HG03159 (cell line): ENCODE measurements around the gene TDRD15.
"Not testable (repeated sequence)": the region's sequence is repeated elsewhere in the genome, so short reads cannot be mapped to it uniquely, and the experiment has no call there.

Source experiments
- ATAC-seq: cut with Tn5 transposase; IDR thresholded peaks from one replicate; pipeline ENCODE4 v1.9.1; 2021; ENCODE audit warnings: mild to moderate bottlenecking, moderate library complexity; ENCODE audit not compliant: unreplicated experiment

TDRD15 gene

DNA sequence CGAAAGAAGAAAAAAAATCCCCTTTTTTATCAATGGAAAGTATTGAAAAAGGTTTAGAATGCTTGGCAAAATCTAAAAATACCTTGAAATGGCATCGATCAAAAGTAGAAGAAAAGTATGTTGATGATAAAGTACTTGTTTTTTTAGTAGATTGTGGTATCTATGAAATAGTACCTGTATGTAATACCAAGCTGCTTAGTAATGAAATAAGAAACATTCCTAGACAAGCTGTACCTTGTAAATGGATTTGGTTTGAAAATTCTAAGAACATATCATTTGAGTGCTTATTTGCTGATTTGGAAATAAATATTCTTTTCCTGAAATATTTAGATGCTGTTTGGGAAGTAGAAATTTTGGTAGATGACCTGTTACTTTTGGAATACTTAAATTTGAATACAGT lies 18.4 kb downstream of the TDRD15 start:
- ATAC-seq = no peak

GRCh38 chr2:21146638-21147037 lies 22.9 kb downstream of the TDRD15 start:
- ATAC-seq = no peak

DNA sequence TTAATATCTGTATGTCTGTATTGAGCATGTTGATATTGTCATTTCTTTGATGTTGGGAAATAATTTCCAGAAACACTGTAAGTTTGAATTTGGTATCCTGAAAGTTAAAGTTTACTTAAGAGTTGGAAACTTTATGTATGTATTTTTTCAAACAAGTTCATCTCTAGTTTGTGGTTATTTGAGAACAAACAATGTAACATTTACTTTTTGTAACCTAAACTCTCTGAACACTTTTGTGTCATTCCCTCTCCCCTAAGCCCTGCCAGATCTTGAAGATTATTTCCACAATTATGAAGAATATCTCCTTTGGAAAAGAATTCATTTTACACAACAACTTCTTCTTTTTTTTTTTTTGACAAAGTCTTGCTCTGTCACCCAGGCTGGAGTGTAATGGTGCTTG lies 24.9 kb downstream of the TDRD15 start:
- ATAC-seq = no peak

DNA sequence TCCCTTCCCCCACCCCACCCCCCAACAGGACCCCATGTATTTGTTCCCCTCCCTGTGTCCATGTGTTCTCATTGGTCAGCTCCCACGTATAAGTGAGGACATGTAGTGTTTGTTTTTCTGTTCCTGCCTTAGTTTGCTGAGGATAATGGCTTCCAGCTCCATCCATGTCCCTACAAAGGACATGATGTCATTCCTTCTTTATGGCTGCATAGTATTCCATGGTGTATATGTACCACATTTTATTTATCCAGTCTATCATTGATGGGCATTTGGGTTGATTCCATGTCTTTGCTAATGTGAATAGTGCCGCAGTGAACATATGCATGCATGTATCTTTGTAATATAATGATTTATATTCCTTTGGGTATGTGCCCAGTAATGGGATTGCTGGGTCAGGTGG lies 27.5 kb downstream of the TDRD15 start:
- not testable (repeated sequence) for ATAC-seq

- ATAC-seq = no peak
Observed at GRCh38 chr2:21155365-21156136, 31.8 kb downstream of the TDRD15 start.

- no peak for ATAC-seq
Observed at GRCh38 chr2:21161122-21161521, 37.4 kb downstream of the TDRD15 start.

DNA sequence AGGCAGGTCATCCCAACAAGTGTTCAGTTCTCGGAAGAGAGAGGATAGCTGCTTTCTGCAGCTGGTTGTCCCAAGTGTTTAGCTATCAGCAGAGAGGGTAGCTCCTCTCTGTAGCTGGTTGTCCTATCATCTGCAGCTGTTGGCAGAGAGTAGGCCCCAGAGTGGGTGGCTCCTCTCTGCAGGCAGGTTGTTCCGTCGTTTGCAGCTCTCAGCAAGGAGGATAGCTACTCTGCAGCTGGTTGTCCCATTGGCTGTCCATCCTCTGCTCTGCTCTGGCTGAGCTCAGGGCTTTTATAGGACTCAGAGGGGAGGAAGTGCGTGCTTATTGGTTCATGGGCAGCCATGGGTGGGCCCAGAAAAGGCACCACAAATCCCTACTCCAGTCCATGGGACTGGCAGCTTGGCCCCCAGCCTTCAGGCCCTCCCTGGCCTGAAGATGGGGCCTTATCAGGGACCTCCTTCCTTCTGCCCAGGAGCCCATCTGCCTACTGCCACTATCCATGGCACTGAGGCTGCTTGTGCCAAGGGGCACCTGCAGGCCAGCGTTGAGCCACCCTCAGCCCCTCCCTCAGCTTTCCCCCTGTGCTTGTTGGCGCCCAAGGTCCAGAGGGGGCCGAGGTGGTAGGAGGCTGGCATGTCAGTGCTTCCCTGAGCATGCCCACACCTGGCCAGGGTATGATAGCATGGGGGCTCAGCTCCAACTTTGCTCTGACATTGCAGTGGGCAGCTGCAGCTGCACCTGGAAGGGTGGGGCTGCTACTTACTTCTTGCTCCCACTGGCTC lies 38.3 kb downstream of the TDRD15 start:
- ATAC-seq = no peak

DNA sequence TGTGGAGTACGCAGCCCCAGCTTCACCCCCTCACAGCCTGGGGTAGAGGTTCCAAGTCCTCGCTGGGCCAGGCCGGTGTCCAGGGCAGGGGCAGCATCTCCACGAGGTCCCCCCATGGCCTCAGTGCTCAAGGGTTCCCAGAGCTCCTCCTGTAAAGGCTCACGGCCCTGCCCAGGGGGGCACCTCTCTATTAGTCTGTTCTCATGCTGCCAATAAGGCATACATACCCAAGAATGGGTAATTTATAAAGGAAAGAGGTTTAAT lies 38.8 kb downstream of the TDRD15 start:
- no peak for ATAC-seq

DNA sequence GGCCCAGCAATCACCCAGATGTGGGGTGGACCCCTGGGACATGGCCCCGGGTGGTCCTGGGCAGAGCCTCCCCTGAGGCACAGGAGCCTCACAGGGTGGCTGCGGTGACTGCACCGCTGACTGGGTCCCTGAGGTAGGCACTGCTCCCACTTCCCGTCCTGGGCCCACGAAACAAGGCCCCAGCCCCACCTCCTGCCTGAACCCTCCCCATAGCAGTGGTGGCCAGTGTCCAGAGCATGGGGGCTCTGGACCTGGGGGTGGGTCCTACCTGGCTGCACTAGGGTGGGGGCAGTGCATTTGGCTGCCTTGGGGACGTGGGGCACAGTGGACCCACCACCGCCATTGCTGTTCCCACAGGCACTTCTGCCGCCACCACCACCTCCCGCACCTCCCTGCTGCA lies 39.4 kb downstream of the TDRD15 start:
- no peak for ATAC-seq

DNA sequence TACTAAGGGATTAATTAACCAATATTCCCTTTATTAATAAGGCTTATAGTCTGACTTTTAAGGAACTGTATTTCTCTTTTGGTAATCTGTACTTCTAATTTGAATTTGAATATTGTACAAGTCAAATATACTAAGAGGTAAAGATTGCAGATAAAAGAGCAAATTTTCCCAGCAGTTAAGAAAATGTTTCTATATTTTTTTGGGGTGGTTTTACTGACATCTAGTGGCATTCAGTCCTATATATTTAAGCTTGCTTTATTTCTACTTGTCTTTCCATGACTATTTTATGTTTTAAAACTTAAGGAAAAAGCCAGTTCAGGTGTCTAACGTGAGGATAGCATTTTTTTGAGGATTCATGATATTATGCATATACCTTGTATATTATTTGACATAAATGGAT lies 41.6 kb downstream of the TDRD15 start:
- ATAC-seq = no peak

- no peak for ATAC-seq
Observed at GRCh38 chr2:21175895-21176646, 52.3 kb downstream of the TDRD15 start.

DNA sequence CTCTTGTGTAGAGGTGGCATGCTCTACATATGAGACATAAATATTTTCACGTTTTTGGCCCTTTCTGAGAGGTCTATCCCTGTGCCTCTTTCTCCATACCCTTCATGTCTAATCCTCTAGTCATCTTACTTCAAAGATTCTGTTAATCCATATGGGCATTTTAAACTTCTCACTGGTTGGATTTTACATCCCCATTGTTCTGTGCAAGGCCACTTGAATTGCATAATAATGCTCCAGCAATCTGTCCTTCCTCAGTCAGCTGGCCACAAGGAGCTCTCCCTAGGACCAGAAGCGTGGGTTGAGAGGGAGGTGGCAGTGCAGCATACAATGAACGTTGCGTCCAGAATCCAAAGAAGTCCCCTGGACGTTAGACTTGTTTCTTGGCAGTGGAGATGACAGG lies 58.2 kb downstream of the TDRD15 start:
- no peak for ATAC-seq

- ATAC-seq = no peak
Observed at GRCh38 chr2:21183306-21183705, 59.5 kb downstream of the TDRD15 start.

DNA sequence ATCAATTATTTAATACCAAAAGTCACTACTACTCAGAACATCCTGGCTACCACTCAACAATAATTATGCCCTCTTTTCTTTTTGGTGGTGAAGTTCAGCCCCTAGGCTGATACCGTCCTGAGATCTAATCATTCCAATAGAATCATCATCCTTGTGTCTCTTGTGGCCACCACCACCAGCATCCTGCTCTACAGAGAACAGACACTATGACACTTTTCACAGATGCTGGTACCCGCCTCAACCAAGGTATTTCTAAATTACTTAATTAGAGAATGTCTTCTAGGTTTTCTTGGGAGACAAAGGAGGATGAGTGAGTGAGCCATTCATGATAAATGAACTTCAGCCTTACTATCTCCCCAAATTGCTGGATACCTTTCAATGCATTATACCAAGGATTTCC lies 60.0 kb downstream of the TDRD15 start:
- ATAC-seq = no peak

DNA sequence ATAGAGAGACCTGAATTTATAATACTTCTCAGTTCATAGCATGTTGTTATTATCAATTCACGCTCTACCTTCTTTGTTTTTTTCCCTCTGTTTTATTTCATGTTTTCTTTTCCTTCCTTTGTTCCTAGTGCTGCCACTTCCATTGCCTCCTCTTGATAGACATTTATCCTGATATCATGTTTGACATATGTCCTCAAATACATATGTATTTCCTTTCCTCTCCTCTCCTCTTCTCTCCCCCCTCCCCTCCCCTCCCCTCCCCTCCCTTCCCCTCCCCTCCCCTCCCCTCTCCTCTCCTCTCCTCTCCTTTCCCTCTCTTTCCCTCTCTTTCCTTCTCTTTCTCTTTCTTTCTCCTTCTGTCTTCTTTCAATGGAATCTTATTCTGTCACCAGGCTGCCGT lies 67.8 kb downstream of the TDRD15 start:
- no peak for ATAC-seq
